Endothelial cell (in vitro differentiated cells): ENCODE results near the gene PHYKPL. TPM values are rescaled to one million over a fixed set of nuclear protein-coding genes. Genes with fewer than 3 reads are reported as not detected.

Experiments
- DNase-seq: peaks from one replicate; pipeline ENCODE4 v3.0.0; 2021; ENCODE audit warnings: low spot score
- H3K27ac Mint-ChIP-seq: one replicate; pipeline ENCODE4 v1.8.0; 2021; ENCODE audit warnings: mixed read lengths, inconsistent platforms; ENCODE audit not compliant: unreplicated experiment
- H3K27me3 Mint-ChIP-seq: one replicate; pipeline ENCODE4 v1.8.0; 2021; ENCODE audit warnings: mild to moderate bottlenecking, moderate library complexity, mixed read lengths, inconsistent platforms; ENCODE audit not compliant: unreplicated experiment
- H3K36me3 Mint-ChIP-seq: one replicate; pipeline ENCODE4 v1.8.0; 2021; ENCODE audit warnings: mild to moderate bottlenecking, low read depth, mixed read lengths, inconsistent platforms; ENCODE audit not compliant: unreplicated experiment
- H3K4me1 Mint-ChIP-seq: one replicate; pipeline ENCODE4 v1.8.0; 2021; ENCODE audit warnings: mild to moderate bottlenecking, mixed read lengths, inconsistent platforms; ENCODE audit not compliant: unreplicated experiment
- H3K4me3 Mint-ChIP-seq: one replicate; pipeline ENCODE4 v1.8.0; 2021; ENCODE audit warnings: mild to moderate bottlenecking, mixed read lengths, inconsistent platforms; ENCODE audit not compliant: unreplicated experiment
- H3K9me3 Mint-ChIP-seq: one replicate; pipeline ENCODE4 v1.8.0; 2021; ENCODE audit warnings: mixed read lengths, inconsistent platforms; ENCODE audit not compliant: unreplicated experiment
- total RNA-seq: library from RNA; stranded (reverse); fragmentation: NEBNext Ultra II Directional; extraction: Animal tissue kit (Norgen Biotek cat#: 25700); gene quantifications from one replicate; pipeline ENCODE4 v1.2.1, GENCODE V29; 2021; ENCODE audit not compliant: unreplicated experiment
- TF ChIP-seq, protein P1 (sequence below): fragments of 200-600 bp; sonication (generic); IDR thresholded peaks from one replicate; pipeline ENCODE4 v1.5.0; 2021; ENCODE audit warnings: antibody characterized with exemption; ENCODE audit not compliant: unreplicated experiment

Gene PHYKPL
- total RNA-seq, 1 donor from 2014 or later, result 53.1 TPM

- Mint-ChIP-seq H3K4me3 (peak overlapping the region; percentile 25), H3K27me3 (peaks cover 17% of the 10 kb centered on the region), H3K4me1 (peaks cover 11% of the 10 kb centered on the region), H3K36me3 (peaks cover 33% of the 10 kb centered on the region), H3K9me3 (no peaks in the 10 kb centered on the region), H3K27ac (no peak overlapping the region)
- TF ChIP-seq, protein P1, sequence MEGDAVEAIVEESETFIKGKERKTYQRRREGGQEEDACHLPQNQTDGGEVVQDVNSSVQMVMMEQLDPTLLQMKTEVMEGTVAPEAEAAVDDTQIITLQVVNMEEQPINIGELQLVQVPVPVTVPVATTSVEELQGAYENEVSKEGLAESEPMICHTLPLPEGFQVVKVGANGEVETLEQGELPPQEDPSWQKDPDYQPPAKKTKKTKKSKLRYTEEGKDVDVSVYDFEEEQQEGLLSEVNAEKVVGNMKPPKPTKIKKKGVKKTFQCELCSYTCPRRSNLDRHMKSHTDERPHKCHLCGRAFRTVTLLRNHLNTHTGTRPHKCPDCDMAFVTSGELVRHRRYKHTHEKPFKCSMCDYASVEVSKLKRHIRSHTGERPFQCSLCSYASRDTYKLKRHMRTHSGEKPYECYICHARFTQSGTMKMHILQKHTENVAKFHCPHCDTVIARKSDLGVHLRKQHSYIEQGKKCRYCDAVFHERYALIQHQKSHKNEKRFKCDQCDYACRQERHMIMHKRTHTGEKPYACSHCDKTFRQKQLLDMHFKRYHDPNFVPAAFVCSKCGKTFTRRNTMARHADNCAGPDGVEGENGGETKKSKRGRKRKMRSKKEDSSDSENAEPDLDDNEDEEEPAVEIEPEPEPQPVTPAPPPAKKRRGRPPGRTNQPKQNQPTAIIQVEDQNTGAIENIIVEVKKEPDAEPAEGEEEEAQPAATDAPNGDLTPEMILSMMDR, result no peak
- no peak for DNase-seq
These were observed 34.0 kb upstream of the PHYKPL start for GRCh38 chr5:178266581-178266980.

DNA sequence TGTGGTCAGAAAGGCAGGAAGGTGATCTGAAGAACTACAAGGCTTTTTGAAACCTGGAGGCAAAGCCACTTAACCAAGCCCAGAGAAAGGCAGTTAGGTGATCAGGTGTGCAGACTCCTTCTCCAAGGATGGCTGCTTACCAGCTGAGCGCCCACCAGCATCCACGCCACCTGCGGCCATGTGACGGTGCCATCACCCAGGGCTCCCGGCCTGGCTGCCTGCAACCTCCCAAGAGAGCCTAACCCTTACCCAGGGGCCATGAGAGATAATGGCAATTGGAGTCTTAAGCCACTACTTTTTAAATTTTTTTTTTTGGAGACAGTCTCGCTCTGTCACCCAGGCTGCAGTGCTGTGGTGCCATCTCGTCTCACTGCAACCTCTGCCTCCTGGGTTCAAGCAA, 33.1 kb upstream of the PHYKPL start:
- Mint-ChIP-seq H3K36me3 (peaks cover 28% of the 10 kb centered on the region), H3K4me3 (no peak overlapping the region), H3K4me1 (peaks cover 8% of the 10 kb centered on the region), H3K27ac (no peak overlapping the region), H3K9me3 (no peaks in the 10 kb centered on the region), H3K27me3 (peaks cover 13% of the 10 kb centered on the region)
- TF ChIP-seq, protein P1, result no peak
- DNase-seq, result no peak

- DNase-seq, result no peak
- H3K36me3 Mint-ChIP-seq, result peaks cover 20% of the 10 kb centered on the region
- H3K27ac Mint-ChIP-seq, result no peak overlapping the region
- no peaks in the 10 kb centered on the region for H3K9me3 Mint-ChIP-seq
- H3K4me1 Mint-ChIP-seq, result peaks cover 8% of the 10 kb centered on the region
- TF ChIP-seq, protein P1, result no peak
- H3K4me3 Mint-ChIP-seq, result no peak overlapping the region
- H3K27me3 Mint-ChIP-seq, result peaks cover 8% of the 10 kb centered on the region
These were observed 31.4 kb upstream of the PHYKPL start for GRCh38 chr5:178264044-178264443.

DNA sequence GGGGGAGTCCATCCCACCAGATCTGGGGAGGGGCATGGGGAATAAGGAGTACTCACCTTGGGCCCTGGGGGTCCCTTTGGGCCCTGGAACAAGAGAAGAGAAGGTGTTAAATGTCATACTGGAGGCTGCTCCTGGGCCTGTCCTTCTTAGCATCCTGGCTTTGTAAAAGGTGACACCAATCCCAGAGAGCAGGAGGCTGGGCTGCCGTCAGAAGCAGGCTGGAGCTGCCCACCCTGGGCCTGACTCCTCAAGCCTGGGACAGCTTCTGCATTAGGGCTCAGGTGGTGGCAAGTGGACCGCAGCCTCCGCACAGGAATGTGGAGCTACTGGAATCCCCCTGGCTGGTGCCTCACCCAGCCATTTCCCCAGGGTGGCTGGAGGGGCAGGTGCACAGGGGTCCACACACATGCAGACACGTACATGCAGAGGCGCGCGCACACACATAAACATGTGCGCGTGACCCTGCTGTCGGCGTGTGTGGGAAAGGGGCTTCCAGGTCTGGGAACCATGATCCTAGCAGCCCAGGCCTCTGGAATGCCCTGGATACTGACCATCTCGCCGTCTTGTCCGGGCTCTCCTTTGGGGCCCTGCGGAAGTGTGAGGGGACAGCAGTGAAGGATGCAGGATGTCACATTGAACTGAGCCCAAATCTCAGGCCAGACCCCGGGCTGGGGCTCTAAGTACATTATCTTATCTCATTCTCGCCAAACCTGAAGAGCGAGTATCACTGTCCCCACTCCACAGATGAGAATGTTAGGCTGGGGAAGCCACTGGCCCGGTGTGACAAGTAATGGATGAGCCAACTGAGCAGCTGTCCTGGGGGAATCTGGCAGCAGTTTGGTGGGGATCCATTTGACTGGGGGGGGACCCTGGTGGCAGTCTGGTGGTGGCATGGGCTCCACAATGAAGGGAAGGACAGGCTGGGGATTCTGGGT, 29.3 kb upstream of the PHYKPL start:
- Mint-ChIP-seq H3K27me3 (peaks cover 12% of the 10 kb centered on the region), H3K4me1 (peaks cover 8% of the 10 kb centered on the region), H3K9me3 (no peaks in the 10 kb centered on the region), H3K36me3 (peaks cover 19% of the 10 kb centered on the region), H3K27ac (no peak overlapping the region), H3K4me3 (peak overlapping the region; percentile 59)
- no peak for DNase-seq
- TF ChIP-seq, protein P1, result no peak
